Type B pancreatic cell (in vitro differentiated cells): ENCODE results near the gene CREB5. TPM values are rescaled to one million over a fixed set of nuclear protein-coding genes. Genes with fewer than 3 reads are reported as not detected.

Source experiments
- DNase-seq: peaks from one replicate; pipeline ENCODE4 v3.0.0; 2021; ENCODE audit warnings: mixed read lengths; ENCODE audit not compliant: unreplicated experiment; ENCODE audit errors: extremely low spot score
- H3K27ac Mint-ChIP-seq: 2 replicates; pipeline ENCODE4 v1.8.0; 2021; ENCODE audit warnings: mild to moderate bottlenecking, mixed read lengths
- H3K27me3 Mint-ChIP-seq: 2 replicates; pipeline ENCODE4 v1.8.0; 2021; ENCODE audit warnings: mixed read lengths
- H3K36me3 Mint-ChIP-seq: 2 replicates; pipeline ENCODE4 v1.8.0; 2021; ENCODE audit warnings: mixed read lengths
- H3K4me1 Mint-ChIP-seq: one replicate; pipeline ENCODE4 v1.8.0; 2021; ENCODE audit warnings: mixed read lengths; ENCODE audit not compliant: unreplicated experiment
- H3K4me3 Mint-ChIP-seq: 2 replicates; pipeline ENCODE4 v1.8.0; 2021; ENCODE audit warnings: mild to moderate bottlenecking, mixed read lengths
- H3K9me3 Mint-ChIP-seq: 2 replicates; pipeline ENCODE4 v1.8.0; 2021; ENCODE audit warnings: mixed read lengths
- total RNA-seq: library from RNA; stranded (reverse); gene quantifications from 2 replicates; pipeline ENCODE4 v1.2.1, GENCODE V29; 2021; ENCODE audit warnings: low replicate concordance
- TF ChIP-seq, protein P1 (sequence below): fragments of 200-600 bp; sonication (generic); conservative IDR thresholded peaks from 2 replicates; pipeline ENCODE4 v1.5.0; 2021; ENCODE audit warnings: antibody characterized with exemption, mild to moderate bottlenecking

The CREB5 gene
- total RNA-seq, 1 donor from 2014 or later: 31.0 TPM

GRCh38 chr7:28702171-28702570 lies 289.9 kb downstream of the CREB5 start:
- H3K27ac Mint-ChIP-seq: no peak overlapping the region
- no peak for DNase-seq
- H3K36me3 Mint-ChIP-seq: peaks cover 8% of the 10 kb centered on the region
- H3K4me1 Mint-ChIP-seq: peaks cover 24% of the 10 kb centered on the region
- H3K27me3 Mint-ChIP-seq: peaks cover 15% of the 10 kb centered on the region
- TF ChIP-seq, protein P1, sequence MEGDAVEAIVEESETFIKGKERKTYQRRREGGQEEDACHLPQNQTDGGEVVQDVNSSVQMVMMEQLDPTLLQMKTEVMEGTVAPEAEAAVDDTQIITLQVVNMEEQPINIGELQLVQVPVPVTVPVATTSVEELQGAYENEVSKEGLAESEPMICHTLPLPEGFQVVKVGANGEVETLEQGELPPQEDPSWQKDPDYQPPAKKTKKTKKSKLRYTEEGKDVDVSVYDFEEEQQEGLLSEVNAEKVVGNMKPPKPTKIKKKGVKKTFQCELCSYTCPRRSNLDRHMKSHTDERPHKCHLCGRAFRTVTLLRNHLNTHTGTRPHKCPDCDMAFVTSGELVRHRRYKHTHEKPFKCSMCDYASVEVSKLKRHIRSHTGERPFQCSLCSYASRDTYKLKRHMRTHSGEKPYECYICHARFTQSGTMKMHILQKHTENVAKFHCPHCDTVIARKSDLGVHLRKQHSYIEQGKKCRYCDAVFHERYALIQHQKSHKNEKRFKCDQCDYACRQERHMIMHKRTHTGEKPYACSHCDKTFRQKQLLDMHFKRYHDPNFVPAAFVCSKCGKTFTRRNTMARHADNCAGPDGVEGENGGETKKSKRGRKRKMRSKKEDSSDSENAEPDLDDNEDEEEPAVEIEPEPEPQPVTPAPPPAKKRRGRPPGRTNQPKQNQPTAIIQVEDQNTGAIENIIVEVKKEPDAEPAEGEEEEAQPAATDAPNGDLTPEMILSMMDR: no peak
- no peak overlapping the region for H3K4me3 Mint-ChIP-seq
- peaks cover 11% of the 10 kb centered on the region for H3K9me3 Mint-ChIP-seq

DNA sequence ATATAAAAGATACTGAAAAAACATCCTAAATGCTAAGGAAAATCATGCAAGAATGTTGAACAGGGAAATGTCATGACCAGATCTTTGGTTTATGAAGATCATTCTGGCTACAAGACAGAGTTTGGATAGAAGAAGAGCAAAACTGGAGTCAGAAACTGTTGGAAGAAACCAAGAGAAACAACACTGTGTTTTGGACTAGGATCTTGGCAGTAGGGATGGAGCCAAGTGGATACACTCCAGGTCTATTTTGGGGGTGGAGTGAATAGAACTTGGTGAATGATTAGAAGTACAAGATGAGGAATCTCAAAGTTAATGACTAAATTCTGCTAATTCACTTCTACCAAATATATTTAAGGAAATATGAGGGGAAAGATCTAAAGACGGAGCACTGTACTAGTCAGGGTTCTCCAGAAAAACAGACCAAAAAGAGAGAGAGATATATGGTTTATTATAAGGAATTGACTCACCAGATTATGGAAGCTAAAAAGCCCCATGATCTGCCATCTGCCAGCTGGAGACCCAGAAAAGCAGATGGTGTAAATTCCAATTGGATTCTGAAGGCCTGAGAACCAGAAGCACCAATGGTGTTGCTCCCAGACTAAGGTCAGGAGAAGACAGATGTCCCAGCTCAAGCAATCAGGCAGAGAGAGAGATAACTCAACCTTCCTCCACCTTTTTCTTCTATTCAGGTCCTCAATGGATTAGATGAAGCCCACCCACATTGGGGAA lies 290.9 kb downstream of the CREB5 start:
- Mint-ChIP-seq H3K9me3 (peaks cover 11% of the 10 kb centered on the region), H3K27ac (no peak overlapping the region), H3K27me3 (peaks cover 23% of the 10 kb centered on the region), H3K4me1 (peaks cover 30% of the 10 kb centered on the region), H3K4me3 (no peak overlapping the region), H3K36me3 (peaks cover 8% of the 10 kb centered on the region)
- no peak for DNase-seq
- TF ChIP-seq, protein P1: no peak

DNA sequence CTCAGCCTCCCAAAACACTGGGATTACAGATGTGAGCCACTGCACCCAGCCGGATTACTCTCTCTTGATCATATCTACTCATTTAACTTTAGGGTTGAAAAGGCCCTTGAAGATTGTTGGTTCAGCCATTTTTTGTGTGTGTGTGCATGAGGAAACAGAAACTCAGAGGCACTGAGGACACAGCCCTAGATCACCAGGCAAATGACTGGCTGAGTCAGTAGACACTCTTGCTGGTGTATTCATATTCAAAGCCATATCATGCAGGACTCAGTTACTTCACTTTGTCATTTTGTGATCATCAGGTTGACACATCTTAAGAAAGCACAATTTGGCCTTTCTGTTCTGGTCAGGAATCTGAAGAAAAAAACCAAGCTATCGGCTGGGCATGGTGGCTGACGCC lies 292.4 kb downstream of the CREB5 start:
- TF ChIP-seq, protein P1: no peak
- H3K27ac Mint-ChIP-seq: no peak overlapping the region
- H3K9me3 Mint-ChIP-seq: peaks cover 11% of the 10 kb centered on the region
- DNase-seq: no peak
- peaks cover 30% of the 10 kb centered on the region for H3K4me1 Mint-ChIP-seq
- no peak overlapping the region for H3K4me3 Mint-ChIP-seq
- H3K27me3 Mint-ChIP-seq: peaks cover 25% of the 10 kb centered on the region
- H3K36me3 Mint-ChIP-seq: peaks cover 8% of the 10 kb centered on the region

DNA sequence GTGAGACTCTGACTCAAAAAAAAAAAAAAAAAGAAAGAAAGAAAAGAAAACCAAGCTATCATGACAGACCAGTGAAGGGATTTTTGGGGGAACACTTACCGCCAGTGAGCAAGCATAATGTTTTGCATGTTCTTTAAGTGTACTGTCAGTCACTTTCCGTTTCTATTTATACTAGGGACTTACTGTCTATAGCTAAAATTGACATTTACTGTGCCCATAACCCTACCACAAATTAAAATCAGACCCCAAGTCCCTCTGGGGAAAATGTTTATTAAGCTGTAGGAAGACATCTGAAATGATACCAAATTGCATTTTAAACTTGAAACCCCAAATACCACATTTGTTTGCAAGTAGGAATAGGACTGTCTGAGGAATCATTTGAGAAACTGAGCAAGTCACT lies 293.0 kb downstream of the CREB5 start:
- H3K4me1 Mint-ChIP-seq: peaks cover 24% of the 10 kb centered on the region
- no peak overlapping the region for H3K4me3 Mint-ChIP-seq
- H3K27me3 Mint-ChIP-seq: peaks cover 23% of the 10 kb centered on the region
- H3K36me3 Mint-ChIP-seq: peaks cover 8% of the 10 kb centered on the region
- DNase-seq: no peak
- TF ChIP-seq, protein P1: no peak
- no peak overlapping the region for H3K27ac Mint-ChIP-seq
- peaks cover 11% of the 10 kb centered on the region for H3K9me3 Mint-ChIP-seq

GRCh38 chr7:28706584-28706983 lies 294.3 kb downstream of the CREB5 start:
- Mint-ChIP-seq H3K27ac (no peak overlapping the region), H3K4me3 (no peak overlapping the region)

More at GRCh38 chr7:28706584-28706983, 294.3 kb downstream of the CREB5 start:
- Mint-ChIP-seq H3K36me3 (peaks cover 8% of the 10 kb centered on the region), H3K4me1 (peaks cover 28% of the 10 kb centered on the region), H3K9me3 (peaks cover 11% of the 10 kb centered on the region), H3K27me3 (peaks cover 23% of the 10 kb centered on the region)
- TF ChIP-seq, protein P1: no peak
- no peak for DNase-seq
